HepG2 (cell line): ENCODE measurements around the gene METTL22. TPM values are rescaled to one million over a fixed set of nuclear protein-coding genes. Genes with fewer than 3 reads are reported as not detected.
A peak's percentile ranks its signal among the peaks of the same experiment; 100 is the strongest.

Source experiments
- AGO2 ChIP-seq: fragments of 200-400 bp; formaldehyde crosslinking; optimal IDR thresholded peaks from 2 replicates; pipeline ENCODE3; 2017; ENCODE audit warnings: mild to moderate bottlenecking, low read depth, low read length, moderate library complexity
- BATF2 ChIP-seq: sonication (generic); formaldehyde crosslinking; IDR thresholded peaks from 2 replicates; pipeline ENCODE4 v1.8.0; 2022; ENCODE audit warnings: mild to moderate bottlenecking, missing genetic modification reagents, moderate library complexity
- MEF2D ChIP-seq: sonication (generic); formaldehyde crosslinking; IDR thresholded peaks from 2 replicates; pipeline ENCODE4 v1.5.1; 2020; ENCODE audit warnings: mild to moderate bottlenecking, missing genetic modification reagents
- NR2F6 ChIP-seq, 2 experiments: IDR thresholded peaks; 2 replicates each; pipeline ENCODE4 v1.6.1; 2016; ENCODE audit warnings: antibody characterized with exemption in 1 of 2, mild to moderate bottlenecking in 1 of 2
- NR3C1 ChIP-seq: sonication (generic); formaldehyde crosslinking; IDR thresholded peaks from 2 replicates; pipeline ENCODE4 v1.4.0; 2020; ENCODE audit warnings: missing genetic modification reagents
- NRL ChIP-seq: sonication (generic); formaldehyde crosslinking; IDR thresholded peaks from 2 replicates; pipeline ENCODE4 v1.5.0; 2020; ENCODE audit warnings: missing genetic modification reagents, mild to moderate bottlenecking, moderate library complexity, borderline replicate concordance
- PAXIP1 ChIP-seq: sonication (generic); formaldehyde crosslinking; conservative IDR thresholded peaks from 2 replicates; pipeline ENCODE4 v1.4.0; 2020; ENCODE audit warnings: mild to moderate bottlenecking, missing genetic modification reagents, moderate library complexity
- RXRA ChIP-seq: sonication (generic); formaldehyde crosslinking; IDR thresholded peaks from 2 replicates; pipeline ENCODE4 v1.5.1; 2020; ENCODE audit warnings: missing genetic modification reagents
- ZC3H13 ChIP-seq: sonication (generic); formaldehyde crosslinking; IDR thresholded peaks from 2 replicates; pipeline ENCODE4 v1.8.1; 2023; ENCODE audit warnings: mild to moderate bottlenecking, missing genetic modification reagents, moderate library complexity
- ZNF256 ChIP-seq: sonication (generic); formaldehyde crosslinking; conservative IDR thresholded peaks from 2 replicates; pipeline ENCODE4 v1.4.0; 2020; ENCODE audit warnings: missing genetic modification reagents
- ZNF501 ChIP-seq: sonication (generic); formaldehyde crosslinking; IDR thresholded peaks from 2 replicates; pipeline ENCODE4 v1.5.1; 2020; ENCODE audit warnings: mild to moderate bottlenecking, moderate library complexity, missing genetic modification reagents
- ZNF556 ChIP-seq: sonication (generic); formaldehyde crosslinking; IDR thresholded peaks from 2 replicates; pipeline ENCODE4 v1.4.0; 2020; ENCODE audit warnings: mild to moderate bottlenecking, missing genetic modification reagents, borderline replicate concordance
- ZNF629 ChIP-seq: sonication (generic); formaldehyde crosslinking; conservative IDR thresholded peaks from 2 replicates; pipeline ENCODE4 v1.5.0; 2020; ENCODE audit warnings: missing genetic modification reagents
- polyA plus RNA-seq, 8 experiments: library from polyadenylated mRNA; depleted of rRNA in 3 of 8; stranded (reverse) in 7 of 8; unstranded in 1 of 8; fragments of >200 nt; fragmentation: Illumina TruSeq in 4 of 8; extraction: Trizol in 4 of 8; gene quantifications; 2 replicates each; pipeline versions ENCODE4 v1.2.1 to v1.2.3, GENCODE V29; 2011 to 2016; ENCODE audit warnings: low read depth in 4 of 8, missing spikeins in 1 of 8, mixed read lengths in 1 of 8; ENCODE audit not compliant: insufficient read depth in 1 of 8
- total RNA-seq, 5 experiments: library from RNA; depleted of rRNA; stranded (reverse); fragments of >200 nt; fragmentation: Illumina TruSeq; extraction: Trizol; gene quantifications; 2 replicates each; pipeline ENCODE4 v1.2.3, GENCODE V29; 2016; ENCODE audit warnings: low read depth in 1 of 5
- TF ChIP-seq, protein P1 (sequence below): sonication (generic); formaldehyde crosslinking; IDR thresholded peaks from 2 replicates; pipeline ENCODE4 v1.5.1; 2020; ENCODE audit warnings: missing genetic modification reagents, mild to moderate bottlenecking, borderline replicate concordance
- TF ChIP-seq, protein P2 (sequence below): sonication (generic); formaldehyde crosslinking; IDR thresholded peaks from 2 replicates; pipeline ENCODE4 v1.5.1; 2020; ENCODE audit warnings: mild to moderate bottlenecking, missing genetic modification reagents
- TF ChIP-seq, protein P3 (sequence below): sonication (generic); formaldehyde crosslinking; IDR thresholded peaks from 2 replicates; pipeline ENCODE4 v1.4.0; 2020; ENCODE audit warnings: missing genetic modification reagents

The METTL22 gene
- total and polyA plus RNA-seq, 2 of the 13 experiments (the other 11 are each of a cell fraction or from before 2014, with no cell fraction given), result 36.2 to 94.8 TPM

DNA sequence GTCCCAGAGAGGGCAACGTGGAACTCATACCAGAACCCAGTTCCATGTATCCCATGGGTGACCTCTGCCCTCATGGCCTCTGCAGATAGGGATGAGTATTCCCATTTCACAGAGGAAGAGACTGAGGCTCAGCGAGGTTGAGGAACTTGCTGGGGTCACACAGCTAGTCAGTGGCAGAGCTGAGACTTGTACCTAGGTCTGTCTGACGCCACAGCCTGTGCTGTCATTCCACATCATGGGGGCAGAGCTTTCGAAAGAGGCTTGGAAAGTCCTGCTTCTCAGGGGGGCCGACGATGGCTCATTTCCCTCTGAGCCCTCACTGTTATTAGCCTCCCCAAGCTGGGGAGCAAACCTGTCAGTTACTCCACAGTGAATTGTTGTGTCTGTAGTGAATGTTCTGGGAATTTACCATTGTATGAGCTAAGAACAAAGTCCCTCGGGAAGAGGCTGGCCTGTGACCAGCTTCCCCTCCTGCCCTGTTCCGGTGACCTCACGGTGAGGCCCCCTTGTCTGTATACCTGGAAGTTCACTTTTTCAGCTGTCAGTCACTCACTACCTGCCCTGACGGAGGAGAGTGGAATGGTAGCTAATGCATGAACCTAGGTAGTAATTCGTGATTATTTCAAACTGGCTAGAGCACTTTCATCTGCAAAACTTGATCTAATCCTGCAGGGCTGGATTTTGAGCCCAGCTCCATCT, 8.9 kb downstream of the METTL22 start (continued):
- TF ChIP-seq, protein P1, sequence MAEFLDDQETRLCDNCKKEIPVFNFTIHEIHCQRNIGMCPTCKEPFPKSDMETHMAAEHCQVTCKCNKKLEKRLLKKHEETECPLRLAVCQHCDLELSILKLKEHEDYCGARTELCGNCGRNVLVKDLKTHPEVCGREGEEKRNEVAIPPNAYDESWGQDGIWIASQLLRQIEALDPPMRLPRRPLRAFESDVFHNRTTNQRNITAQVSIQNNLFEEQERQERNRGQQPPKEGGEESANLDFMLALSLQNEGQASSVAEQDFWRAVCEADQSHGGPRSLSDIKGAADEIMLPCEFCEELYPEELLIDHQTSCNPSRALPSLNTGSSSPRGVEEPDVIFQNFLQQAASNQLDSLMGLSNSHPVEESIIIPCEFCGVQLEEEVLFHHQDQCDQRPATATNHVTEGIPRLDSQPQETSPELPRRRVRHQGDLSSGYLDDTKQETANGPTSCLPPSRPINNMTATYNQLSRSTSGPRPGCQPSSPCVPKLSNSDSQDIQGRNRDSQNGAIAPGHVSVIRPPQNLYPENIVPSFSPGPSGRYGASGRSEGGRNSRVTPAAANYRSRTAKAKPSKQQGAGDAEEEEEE (CRISPR knock-in tag), result peak; percentile 45; the same call in 1 of the 2 replicates
- TF ChIP-seq ZNF501 (CRISPR knock-in tag) (0 out of 2 replicates have a peak, but pooled peaks have one; percentile 17), ZNF556 (CRISPR knock-in tag) (0 out of 2 replicates have a peak, but pooled peaks have one; percentile 33), PAXIP1 (CRISPR knock-in tag) (peak; percentile 66), MEF2D (CRISPR knock-in tag) (peak; percentile 64; the same call in 1 of the 2 replicates), BATF2 (no peak), AGO2 (no peak), RXRA (CRISPR knock-in tag) (peak; percentile 52; the same call in 1 of the 2 replicates), NR2F6 (IDR thresholded peaks at IDR 0.05) (peak; percentile 36), NR2F6 (CRISPR knock-in tag; IDR thresholded peaks at IDR 0.05) (no peak), NR3C1 (CRISPR knock-in tag) (no peak), ZC3H13 (CRISPR knock-in tag) (0 out of 2 replicates have a peak, but pooled peaks have one; percentile 46), ZNF256 (no peak), NRL (no peak), ZNF629 (CRISPR knock-in tag) (peak; percentile 97)
- TF ChIP-seq, protein P2, sequence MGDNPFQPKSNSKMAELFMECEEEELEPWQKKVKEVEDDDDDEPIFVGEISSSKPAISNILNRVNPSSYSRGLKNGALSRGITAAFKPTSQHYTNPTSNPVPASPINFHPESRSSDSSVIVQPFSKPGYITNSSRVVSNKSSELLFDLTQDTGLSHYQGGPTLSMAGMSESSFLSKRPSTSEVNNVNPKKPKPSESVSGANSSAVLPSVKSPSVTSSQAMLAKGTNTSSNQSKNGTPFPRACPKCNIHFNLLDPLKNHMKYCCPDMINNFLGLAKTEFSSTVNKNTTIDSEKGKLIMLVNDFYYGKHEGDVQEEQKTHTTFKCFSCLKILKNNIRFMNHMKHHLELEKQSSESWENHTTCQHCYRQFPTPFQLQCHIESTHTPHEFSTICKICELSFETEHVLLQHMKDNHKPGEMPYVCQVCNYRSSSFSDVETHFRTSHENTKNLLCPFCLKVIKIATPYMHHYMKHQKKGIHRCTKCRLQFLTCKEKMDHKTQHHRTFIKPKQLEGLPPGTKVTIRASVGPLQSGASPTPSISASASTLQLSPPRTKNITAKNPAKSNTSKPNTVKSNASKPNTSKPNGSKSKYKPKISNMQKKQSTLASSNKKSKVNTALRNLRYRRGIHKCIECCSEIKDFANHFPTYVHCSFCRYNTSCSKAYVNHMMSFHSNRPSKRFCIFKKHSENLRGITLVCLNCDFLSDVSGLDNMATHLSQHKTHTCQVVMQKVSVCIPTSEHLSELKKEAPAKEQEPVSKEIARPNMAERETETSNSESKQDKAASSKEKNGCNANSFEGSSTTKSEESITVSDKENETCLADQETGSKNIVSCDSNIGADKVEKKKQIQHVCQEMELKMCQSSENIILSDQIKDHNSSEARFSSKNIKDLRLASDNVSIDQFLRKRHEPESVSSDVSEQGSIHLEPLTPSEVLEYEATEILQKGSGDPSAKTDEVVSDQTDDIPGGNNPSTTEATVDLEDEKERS (CRISPR knock-in tag), result 0 out of 2 replicates have a peak, but pooled peaks have one; percentile 27
- TF ChIP-seq, protein P3, sequence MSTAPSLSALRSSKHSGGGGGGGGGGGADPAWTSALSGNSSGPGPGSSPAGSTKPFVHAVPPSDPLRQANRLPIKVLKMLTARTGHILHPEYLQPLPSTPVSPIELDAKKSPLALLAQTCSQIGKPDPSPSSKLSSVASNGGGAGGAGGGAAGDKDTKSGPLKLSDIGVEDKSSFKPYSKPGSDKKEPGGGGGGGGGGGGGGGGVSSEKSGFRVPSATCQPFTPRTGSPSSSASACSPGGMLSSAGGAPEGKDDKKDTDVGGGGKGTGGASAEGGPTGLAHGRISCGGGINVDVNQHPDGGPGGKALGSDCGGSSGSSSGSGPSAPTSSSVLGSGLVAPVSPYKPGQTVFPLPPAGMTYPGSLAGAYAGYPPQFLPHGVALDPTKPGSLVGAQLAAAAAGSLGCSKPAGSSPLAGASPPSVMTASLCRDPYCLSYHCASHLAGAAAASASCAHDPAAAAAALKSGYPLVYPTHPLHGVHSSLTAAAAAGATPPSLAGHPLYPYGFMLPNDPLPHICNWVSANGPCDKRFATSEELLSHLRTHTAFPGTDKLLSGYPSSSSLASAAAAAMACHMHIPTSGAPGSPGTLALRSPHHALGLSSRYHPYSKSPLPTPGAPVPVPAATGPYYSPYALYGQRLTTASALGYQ (CRISPR knock-in tag), result no peak
